Activated T-helper 9 cell treated with anti-CD3 and anti-CD28 coated beads, Interleukin-2, amount 50 U/mL, for 16 hours (primary cell): ENCODE measurements around the gene NT5DC3.
"Not testable (repeated sequence)": the region's sequence is repeated elsewhere in the genome, so short reads cannot be mapped to it uniquely, and the experiment has no call there.

ENCODE experiments used
- DNase-seq: peaks from one replicate; pipeline ENCODE4 v3.0.0-alpha.2; 2020; ENCODE audit warnings: low read depth

NT5DC3 gene

DNA sequence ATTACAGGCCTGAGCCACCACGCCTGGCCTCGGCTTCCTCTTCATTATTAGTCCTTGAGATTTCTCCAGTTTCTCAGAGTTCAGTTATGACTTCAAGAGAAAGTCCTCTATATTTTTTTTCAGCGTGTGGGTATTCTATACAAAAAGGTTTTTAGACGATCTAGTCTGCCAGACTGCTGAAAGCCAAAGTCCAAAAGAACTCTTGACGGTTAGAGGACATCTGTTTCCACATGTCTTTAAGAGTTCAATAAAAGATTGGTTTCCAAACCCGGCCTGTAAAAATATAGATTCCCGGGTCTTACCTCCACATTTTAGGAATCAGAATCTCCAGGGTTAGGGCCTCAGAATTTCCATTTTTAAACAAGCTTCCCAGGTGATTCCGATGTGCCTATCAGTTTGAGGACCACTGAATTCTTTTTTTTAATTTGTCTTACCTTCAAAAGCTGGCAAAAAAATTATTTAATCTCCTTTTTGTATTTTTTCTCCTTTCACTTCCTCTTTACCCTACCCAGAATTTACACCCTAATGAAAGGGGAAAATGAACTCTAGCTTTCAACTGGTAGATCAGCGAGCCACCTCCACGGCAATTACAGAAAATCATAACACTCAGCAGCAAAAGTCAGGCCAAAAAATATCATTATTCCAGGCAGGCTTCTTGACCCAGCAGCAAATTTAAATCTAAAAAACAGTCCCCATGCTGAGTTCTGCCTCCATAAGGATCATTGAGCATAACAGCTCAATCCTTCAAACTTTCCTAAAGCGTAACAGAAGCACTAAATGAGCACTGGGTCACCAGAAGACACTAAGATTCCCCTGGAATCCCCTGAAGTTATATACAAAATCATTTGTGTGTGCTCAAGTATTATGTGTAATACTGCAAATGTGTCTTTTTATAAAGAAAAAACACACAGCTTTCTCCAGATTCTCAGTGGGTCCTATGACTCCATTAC, 8.7 kb downstream of the NT5DC3 start:
- DNase-seq = no peak

DNA sequence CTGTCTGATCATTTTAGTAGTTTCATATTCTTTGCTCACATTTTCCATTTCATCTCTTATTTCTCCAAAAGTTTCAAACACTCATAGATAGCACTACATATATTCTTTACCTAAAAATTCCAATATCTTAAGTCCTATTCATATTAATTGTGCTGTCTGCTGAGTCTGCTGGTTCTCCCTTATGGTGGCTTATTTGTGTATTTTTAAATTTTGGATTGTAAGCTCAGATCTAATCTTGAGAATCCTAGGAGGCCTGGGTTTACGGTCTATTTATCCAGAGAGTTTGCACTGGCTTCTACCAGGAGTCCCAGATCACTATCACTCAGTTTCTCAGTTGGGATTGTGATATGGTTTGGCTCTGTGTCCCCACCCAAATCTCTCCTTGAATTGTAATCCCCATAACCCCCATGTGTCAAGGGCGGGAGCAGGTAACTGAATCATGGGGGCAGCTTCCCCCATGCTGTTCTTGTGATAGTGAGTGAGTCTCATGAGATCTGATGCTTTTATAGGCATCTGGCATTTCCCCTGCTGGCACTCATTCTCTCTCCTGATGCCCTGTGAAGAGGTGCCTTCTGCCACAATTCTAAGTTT, 10.2 kb downstream of the NT5DC3 start:
- DNase-seq = no peak

DNA sequence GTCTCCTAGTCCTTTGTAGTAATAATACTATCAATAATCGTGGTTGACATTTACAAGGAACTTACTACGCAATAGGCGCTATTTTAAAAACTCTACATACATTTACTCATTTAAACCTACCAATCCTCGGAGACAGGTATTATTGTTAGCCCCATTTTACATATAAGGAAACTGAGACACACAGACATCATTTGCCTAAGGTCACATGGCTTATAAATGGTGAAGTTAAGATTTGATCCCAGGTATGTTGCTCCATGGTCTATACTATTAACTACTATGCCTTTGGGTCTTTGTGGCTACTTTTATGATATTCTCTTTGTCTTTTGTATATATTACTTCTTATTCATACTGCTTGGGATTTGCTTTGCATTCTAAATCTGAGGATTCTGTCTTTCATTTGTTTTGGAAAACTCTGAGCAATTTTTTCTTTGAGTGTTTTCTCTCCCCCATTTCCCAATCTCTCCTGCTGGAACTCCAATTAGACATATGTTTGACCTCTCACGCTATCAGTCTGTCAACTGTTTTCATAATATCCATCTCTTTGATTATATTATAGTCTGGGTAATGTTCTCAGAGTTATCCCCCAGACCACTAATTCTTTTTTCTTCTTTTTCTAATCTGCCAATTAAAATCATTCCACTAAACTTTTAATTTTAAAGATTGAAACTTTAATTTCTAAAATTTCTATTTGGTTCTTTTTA, 10.9 kb downstream of the NT5DC3 start:
- no peak for DNase-seq

DNA sequence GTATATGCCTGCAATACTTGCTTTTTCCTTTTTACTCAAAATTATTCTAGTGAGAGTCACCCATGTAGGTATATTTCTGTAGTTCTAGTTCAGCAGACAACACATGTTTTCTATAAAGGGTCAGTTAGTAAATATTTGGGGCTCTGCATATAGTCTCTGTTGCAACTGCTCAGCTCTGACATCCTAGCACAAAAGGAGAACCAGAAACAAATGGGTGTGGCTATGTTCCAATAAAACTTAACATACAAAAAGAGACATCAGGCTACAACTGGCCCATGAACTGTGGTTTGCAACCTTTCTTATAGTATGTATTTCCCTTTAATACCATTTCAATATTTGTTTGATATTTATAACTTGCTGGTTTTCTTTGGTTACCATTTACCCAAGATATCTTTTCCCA, 11.9 kb downstream of the NT5DC3 start:
- no peak for DNase-seq

DNA sequence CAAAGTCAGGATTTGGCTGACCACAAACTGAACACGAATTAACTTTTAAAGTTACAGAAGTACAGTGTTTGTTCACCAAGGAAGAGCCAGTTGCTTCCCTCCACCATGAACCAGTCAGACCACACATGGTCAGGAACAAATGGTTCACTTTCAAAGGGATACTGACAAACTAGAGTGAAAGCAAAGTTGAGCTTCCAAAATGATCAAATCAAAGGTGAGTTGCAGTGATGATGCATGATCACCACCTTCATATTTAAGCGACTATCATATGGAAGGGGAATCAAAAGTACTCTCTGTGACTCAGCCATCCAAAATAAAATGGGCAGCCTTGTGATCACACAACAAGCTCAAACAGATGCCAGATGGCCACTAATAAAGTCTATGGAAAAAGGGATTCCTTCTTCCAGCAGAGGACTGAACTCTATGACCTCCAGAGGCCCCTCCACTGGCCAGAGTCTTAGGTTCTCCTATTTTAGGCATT, 13.1 kb downstream of the NT5DC3 start:
- DNase-seq = no peak

DNA sequence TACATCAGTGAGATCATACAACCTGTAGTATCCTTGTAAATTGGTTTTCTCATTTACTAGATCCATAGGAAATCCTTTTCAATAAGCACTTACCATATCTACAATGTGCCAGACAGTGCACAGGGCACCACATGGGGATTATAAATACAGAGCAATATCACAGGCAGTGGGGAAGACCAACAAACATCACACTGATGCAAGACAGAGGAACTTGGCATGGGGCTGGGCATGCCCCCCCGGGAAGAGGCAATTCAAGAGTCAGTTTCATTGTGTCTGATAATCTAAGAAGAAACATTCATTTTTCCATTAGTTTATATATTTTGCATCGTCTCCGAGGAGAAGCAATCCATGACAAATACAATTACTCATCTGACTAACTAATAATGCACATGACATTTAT, 16.2 kb downstream of the NT5DC3 start:
- DNase-seq = no peak

DNA sequence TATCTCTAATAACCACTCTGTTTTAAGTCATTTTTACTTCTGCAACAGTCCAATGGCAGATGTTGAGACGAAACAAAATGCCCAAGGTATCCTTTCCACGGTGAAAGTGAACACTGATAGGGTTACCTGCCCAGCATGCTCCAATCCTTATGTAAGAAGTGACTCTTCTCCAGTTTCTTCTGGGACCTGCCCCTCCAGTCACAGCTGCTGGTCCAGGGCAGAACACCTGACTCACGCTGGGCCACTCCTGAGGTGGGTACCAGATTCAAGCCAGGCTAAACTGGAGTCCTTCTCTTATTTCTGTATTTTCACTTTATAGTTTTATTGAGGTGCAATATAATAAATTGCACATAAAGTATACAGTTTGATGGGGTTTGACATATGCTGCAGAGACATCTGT, 16.7 kb downstream of the NT5DC3 start:
- DNase-seq = no peak

DNA sequence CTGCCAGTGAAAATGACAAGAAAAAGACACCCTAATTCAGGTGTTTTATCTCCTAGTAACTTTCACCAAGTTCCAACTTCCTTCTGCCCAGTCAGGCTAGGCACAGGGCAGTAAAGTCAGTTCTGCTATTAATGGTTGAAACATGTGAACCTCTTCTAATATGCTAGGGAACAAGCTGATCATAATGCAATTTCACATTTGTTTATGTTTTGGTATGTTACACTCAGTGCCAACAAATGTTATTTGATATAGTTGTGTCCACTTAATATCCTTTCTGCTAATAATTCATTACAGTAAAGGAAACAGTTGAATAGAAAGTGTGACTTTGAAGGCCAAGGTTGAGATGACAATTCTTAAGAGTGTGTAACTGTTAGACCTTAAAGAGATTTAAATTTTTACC, 17.2 kb downstream of the NT5DC3 start:
- no peak for DNase-seq

DNA sequence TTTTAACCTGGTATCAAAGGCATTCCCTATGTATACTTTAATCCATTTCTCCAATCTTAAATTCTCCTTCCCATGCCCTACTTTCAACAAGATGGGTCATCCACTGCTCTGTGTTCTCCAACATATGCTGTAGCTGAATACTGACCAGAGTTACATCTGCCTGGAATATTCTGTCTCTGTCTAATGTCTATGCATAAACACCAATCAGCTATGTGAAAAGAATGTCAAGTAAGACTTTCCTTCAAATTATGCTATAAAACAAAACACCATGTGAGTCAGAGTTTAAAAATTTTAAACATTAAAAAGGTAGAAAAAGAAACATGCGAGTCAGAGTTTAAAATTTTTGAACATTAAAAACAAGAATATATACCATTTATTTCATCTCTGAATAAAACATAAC, 19.3 kb downstream of the NT5DC3 start:
- DNase-seq = no peak

DNA sequence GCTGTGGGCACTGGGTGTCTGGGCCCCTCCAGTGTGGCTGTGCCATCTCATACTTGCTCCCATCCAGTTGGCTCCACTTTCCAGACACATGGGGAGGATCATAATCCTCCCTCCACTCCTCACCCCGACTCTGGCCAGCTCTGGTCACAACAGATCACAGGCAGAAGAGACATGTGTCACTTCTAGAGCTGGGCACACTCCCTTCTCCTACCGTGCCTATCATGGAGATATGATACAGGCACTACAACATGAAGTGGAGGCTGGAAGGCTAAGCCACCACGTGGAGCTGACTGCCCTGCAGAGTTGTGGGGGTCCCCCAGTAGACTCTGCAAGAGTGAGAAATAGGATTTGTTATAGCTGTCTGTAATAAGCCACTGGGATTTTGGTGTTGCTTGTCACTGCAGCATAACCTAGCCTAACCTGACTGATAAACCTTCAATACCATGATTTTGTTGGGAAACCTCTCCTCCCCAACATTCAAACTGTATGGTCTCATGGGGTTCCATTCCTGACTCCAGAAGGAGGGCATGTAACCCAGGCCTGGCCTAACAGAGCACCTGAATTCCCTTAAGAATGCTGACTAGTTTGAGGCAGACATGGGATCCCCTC, 20.0 kb downstream of the NT5DC3 start:
- DNase-seq = no peak

DNA sequence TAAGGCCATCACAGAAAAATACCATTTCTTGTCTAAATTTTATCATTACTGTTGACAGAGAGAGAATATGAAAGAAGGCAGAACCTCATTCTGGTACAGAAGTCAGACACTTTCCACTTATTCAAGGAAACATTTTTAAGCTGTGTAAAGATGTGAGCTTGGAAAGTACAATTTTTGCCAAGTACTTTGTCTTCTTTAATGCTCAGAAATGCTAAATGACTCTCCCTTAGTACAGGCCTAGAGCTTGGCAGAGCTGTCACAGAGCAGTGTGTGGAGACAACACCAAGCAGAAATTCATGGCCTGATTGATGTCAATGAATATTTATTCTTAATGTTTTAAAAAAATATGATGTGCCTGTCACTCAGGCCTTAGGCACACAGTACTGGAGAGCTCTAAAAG, 20.7 kb downstream of the NT5DC3 start:
- no peak for DNase-seq

DNA sequence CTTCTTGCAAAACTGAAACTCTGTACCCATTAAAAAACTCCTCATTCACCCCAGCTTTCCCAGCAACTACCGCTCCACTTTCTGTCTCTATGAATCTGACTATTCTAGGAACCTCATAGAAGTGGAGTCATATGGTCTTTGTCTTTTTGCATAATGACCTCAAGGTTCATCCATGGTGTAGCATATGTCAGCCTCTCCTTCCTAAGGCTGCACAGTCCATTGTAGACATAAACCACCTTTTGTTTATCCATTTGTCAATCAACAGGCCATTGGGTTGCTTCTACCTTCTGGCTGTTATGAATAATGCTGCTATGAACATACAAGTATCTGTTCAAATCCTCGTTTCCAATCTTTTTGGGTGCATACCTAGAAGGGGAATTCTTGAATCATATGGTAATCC, 21.1 kb downstream of the NT5DC3 start:
- DNase-seq = no peak

DNA sequence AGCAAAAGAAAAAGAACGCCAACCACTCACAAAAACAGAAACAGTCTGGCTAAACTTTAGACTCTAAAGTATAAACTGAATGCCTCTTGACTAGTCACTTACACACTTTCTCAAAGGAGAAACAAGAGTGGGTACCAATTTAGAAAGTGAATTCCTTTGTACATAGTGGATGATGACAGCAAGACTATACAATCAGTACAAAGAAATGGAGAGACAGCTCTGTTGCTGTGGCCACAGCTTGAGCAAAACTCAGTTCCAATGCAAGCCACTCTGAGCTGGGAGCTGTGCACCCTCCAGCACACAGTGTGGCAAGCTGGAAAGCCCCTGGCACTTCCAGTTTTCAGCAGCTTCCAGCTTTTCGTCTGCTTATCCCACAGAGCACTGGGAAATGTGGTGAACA, 21.7 kb downstream of the NT5DC3 start:
- no peak for DNase-seq

DNA sequence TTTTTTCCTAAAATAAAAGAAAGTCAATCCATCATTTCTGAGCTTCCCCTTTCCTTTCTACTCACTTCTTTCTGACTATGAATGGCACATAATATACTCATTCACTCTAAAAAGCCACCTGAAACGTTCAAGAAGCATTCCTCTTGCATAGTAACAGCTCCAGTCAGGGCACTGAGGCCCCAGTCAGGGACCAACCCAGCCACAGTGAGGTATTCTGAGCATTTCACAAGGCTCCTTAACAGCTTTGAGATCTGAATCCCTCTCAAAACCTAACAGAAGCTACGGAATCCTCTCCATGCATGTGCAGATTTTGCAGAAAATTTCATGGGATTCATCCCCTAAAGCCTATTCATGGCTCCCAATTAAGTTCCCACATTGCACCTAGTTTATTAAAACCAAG, 23.2 kb downstream of the NT5DC3 start:
- DNase-seq = no peak

DNA sequence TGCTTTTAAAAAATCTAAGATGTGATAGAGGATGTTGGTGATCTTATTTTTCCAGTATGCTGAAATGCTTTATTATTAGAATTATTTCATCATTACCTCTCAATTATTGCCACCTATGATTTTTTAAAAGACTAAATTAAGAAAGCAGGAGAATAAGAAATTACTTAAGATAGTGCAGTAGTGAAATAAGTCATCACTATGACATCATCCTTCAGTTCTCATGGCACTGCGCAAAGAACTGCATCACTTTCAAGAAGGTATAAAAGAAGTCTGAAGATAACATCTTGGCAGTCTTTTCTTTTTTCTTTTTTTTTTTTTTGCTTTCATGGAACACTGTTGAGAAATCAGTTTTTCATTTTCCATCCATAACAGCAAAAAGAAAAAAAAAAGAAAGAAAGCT, 24.4 kb downstream of the NT5DC3 start:
- DNase-seq = no peak

DNA sequence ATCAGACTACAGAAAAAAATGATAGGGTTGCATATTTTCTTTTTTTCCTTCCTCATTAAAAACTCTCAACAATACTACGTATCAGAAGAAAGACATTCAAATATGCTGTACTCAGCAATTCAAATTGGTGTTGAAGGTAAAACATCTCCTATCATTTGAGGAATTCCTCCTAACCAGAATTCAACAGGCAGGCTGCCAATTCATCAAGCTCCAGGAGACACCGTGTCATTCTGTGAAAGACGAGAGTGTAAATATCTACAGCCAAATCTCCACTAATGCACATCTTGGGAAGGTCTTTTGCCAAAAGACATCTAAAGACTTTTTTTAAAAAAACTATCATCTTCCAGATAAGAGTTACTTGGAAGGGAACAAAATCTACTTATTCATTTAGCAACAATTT, 26.6 kb downstream of the NT5DC3 start:
- DNase-seq = no peak

DNA sequence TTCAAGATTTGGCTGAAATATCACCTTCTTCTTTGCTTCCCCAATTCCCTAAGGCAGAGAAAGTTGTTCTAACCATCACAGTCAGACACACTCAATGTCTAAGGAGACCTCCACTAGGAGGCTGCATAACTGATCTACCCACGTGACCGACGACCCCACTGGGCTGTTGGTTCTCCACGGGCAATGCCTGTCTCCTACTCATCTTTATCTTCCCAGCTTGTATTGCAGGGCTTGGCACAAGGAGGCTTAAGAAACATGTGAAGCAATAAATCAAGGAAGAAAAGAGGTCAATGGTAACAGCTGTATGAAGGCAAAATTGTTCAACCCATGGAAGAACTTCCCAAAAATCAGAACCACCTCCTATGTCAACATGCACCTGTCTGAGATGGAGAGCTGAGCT, 27.1 kb downstream of the NT5DC3 start:
- no peak for DNase-seq

DNA sequence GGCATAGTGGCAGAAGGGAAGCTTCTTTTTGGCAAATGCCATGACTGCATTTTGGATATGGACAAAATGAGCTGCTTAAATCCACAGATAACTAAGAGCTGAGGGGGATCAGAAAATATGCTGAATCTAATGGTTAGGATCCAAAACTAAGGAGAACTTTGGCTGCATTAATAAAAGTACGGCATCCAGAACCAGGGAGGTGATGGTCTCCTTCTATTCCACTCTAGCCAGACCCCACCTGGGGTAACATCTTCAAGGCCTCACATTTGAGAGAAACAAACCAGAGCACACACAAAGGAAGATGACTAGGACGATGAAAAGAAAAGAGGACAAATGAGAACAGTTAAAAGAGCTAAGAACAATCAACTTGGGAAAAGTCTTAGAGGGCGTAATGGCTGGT, 27.6 kb downstream of the NT5DC3 start:
- DNase-seq = no peak

DNA sequence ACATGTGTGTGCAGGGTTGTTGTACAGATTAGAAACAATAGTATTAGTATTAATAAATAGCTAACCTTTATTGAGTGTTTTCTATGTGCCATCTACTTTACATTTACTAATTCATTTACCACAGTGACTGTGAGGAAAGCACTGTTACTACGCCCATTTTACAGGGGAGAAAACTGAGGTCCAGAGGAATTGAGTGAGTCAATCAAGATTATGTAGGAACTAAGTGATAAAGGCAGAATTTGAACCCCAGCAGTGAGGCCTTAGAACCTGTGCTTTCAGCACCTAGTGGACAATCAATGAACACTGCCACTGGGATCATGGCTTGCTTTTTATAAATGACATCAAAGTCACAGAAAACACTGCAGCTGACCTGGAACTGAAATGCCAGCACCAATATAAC, 28.2 kb downstream of the NT5DC3 start:
- no peak for DNase-seq

DNA sequence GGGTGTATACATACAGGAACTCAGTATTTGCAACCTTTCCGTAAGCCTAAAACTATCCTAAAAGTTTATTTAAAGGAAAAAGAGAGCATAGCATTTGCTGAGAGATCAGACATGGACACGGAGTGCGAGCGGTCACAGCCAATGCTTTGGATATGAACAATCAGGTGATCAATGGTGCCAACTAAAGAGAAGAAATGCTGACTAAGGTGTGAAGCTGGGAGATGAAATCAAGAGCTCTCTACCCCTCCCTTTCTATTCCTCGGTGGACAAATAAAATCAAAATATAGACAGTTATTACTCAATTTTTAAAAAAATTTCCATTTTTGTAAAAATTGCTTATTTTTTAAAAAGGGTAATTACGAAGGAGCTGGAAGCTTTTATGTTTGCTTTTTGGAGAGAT, 29.2 kb downstream of the NT5DC3 start:
- DNase-seq = no peak

DNA sequence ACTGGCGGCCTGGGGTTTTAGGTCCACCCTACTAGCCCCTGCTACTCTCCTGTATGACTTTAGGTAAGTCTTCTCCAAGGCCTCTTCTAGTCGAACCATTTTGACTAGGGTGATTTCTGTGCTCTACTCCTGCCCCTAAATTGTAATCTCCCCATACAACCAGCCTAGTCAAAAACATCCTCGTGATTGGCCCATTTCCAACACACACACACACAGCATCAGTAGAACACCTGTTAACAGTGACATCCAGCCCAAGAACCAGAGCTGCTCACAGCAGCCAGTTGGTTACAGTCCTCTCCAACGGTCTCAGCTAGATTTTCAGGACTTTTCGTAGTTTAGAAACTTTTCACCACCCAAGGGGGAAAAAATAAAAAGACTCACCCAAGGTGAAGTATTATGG, 30.9 kb downstream of the NT5DC3 start:
- DNase-seq = no peak

DNA sequence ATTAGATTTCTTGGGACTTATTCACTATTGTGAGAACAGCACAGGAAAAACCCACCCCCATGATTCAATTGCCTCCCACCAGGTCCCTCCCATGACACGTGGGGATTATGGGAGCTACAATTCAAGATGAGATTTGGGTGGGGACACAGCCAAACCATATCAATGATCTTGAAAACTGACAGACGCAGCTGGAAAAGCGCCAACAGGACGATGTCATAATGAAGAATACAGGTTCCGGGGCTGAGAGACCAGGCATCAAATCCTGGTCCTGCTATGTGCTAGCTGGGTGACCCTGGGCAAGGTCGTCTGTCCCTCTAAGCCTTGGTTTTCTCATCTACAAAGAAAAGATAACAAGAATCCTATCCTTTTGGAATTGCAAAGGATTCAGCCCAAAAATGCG, 31.4 kb downstream of the NT5DC3 start:
- DNase-seq = not testable (repeated sequence)

DNA sequence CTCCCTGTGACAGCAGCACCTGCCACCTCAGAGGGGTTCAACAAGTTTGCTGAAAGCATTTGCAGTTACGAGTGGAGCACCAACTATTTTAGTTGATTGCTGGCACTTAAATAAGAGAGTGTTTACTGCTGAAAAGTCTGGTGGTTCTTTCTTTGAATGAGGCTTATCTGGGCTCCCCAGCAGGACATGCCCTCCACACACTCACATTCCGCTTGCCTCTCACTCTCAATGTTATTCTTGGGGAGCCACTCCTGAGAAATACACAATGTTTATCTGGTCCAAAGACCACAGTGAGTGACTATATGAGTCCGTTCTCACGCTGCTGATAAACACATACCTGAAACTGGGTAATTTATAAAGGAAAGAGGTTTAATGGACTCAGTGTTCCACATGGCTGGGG, 31.9 kb downstream of the NT5DC3 start:
- no peak for DNase-seq
